Fibroblast of the conjunctiva (primary cell): ENCODE measurements around the gene IBA57.
A peak's percentile ranks its signal among the peaks of the same experiment; 100 is the strongest.

Source experiments
- DNase-seq: peaks from one replicate; pipeline ENCODE4 v3.0.0-alpha.2; 2010; ENCODE audit warnings: low read depth

IBA57 gene

DNA sequence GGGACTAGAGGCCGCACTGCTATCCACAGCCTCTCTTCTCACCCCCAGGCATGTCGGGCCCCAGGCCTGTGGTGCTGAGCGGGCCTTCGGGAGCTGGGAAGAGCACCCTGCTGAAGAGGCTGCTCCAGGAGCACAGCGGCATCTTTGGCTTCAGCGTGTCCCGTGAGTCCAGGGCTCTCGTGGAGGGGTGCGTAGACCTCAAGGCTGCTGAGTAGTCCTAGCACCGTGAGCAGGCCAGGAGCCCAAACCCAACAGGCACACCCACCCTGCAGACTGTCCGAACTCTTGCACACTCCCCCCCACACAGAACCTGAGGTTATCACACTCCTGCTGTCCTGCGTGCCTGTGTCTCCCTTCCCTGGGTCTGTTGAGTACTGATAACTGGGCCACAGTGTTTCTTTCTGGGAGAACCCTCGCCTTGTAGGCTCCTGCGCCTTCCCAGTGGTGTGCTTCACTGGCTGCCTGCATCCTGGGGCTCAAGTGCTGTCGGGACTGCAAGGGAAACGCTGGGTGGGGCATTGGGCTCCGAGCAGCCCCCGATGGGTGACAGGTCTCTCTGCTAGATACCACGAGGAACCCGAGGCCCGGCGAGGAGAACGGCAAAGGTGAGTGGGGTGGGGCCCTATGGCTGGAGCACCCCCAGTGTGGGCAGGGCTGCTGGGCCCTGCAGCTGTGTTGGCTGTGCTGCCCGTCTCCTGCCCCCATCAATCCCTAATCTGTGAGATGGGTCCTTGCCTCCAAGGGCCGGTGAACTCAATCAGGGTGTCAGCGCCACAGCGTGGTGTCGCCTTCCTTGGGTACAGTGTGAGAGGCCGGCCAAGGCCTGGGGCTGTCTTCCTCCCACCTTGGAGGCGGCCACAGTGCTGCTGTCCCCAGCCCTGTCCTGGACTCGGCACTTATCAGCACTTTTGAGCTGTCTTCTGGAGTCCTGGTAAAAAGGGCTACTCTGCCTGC, 19.9 kb upstream of the IBA57 start:
- DNase-seq = no peak

DNA sequence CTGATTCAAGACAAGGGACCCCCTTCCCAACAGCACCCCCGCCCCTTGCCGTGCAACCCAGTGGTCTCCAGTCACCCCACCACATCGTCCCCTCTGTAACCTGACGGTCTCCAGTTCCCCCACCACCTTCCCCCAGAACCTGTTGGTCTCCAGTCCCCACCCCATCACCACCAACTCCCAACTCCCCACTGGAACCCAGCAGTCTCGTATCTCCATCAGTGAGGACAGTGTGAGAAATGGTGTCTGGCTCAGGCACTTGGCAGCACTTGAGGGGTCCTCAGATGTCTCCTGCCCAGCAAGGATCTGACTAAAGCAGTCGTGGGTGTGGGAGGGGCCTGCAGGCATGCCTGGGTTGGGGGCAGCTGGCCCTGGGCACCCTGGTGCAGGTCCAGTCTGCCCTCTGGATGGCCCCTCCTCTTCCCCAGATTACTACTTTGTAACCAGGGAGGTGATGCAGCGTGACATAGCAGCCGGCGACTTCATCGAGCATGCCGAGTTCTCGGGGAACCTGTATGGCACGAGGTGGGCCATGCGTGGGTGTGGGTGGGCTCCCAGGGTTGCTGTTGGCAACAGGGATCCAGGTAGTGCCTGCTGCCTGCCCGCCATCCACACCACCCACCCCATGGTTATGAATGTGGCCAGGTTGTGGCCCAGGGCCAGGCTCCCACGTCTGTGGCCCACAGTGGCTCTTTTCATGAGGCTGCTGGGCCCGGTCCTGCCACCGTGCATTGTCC, 19.0 kb upstream of the IBA57 start:
- no peak for DNase-seq

DNA sequence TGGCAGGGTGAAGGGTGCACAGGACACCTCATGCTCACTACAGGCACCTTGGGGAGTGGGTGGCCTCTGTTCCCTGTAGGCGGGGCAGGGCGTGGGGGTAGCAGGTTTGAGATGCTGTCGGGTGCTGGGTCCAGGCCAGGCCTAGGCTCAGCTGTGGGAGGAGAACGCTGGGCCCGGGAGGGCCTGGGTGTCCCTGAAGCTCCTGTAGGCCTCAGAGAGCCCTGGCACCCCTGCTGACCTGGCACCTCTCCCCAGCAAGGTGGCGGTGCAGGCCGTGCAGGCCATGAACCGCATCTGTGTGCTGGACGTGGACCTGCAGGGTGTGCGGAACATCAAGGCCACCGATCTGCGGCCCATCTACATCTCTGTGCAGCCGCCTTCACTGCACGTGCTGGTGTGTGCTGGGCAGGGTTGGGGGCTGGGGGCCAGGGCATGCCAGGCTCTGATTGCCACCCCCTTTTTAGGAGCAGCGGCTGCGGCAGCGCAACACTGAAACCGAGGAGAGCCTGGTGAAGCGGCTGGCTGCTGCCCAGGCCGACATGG, 18.4 kb upstream of the IBA57 start:
- DNase-seq = no peak

DNA sequence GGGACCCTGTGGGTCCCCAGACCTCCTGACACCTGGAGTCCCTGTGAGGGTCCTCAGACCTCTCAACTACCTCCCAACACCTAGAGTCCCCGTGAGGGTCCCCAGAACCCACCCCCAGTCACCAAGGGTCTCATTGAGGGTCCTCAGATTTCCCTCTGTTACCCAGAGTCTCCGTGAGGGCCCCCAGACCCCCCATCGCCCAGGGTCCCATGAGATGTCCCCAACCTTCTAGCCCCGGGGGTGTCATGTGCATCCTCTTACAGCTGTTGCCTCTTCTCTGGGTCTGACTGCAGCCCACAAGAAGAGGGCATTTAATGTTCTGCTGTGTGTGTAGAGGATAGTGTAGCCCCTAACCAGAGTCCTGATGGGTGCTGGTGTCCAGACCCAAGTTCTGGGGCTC, 17.8 kb upstream of the IBA57 start:
- no peak for DNase-seq

DNA sequence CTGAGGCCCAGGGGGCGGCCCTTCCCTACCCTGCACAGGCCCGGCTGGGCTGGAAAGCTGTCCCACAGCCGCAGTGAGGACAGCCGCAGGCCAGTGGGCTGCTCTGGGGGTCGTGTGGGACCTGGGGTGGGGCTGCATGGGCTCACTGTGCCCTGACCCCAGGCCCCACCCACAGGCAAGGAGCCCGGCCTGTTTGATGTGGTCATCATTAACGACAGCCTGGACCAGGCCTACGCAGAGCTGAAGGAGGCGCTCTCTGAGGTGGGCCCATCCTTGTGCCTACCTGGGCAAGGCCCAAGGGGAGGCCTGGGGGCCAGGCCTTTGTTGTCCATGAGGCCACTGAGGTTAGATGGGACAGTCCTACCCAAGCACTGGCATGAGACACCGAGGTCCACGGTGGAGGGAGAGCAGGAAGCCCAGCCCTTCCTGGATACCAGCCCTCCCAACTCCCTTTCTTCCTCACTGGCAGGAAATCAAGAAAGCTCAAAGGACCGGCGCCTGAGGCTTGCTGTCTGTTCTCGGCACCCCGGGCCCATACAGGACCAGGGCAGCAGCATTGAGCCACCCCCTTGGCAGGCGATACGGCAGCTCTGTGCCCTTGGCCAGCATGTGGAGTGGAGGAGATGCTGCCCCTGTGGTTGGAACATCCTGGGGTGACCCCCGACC, 17.3 kb upstream of the IBA57 start:
- no peak for DNase-seq

DNA sequence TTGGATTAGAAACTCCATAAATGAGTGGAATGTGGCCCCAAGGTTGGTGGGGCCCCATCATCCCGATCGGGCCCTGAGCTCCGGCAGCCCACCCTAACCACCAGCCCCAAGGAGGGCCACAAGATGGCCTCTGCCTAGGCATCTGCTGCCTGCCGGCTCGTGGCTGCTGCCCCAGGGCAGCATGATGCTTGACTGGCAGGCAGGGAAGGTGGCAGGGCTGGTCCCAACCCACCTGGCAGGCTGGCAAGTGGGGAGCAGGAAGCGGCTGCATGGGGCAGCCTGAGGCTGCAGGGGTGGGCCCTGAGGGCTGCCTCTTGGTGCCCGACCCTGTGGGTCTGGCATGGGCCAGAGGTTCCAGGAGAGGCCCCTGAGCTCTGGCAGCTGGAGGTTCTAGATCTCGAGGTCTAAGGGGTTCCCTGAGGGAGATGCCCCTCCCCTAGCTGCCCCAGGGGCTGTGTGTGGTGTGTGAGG, 16.6 kb upstream of the IBA57 start:
- no peak for DNase-seq

DNA sequence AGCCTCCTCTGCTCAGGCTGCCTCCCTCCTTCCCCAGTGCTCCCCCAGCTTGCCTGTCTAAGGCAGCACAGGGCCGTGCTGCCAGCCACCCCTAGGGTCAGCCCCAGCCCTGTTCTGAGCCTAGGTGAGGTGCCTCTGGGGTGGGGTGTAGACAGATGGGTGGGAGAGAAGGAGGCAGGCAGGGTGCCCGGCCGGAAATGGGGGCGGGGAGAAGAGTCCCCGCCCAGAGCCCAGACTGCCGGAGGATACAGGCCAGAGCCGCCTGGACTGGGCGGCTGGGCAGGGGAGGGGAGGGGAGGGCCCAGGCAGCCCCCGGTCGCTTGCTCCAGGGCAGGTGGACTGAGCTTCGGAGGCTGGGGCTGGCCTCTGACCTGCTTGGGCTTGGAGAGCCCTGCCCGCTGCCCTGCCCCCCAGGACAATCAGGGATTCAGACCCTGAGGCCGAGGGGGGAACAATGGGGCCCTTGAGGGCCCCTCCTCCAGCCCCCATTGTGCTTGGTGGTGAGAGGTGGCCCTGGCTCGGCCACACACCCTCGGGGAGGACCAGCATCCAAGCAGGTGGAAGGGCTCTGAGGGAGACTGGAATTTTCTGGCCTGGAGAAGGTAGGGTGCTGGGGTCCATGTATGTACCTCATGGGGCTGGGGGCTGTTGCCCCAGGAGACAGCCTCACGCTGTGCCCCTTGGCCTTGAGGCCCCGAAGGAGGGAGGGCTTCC, 16.0 kb upstream of the IBA57 start, which contains the start of gene GJC2:
Gene GJC2, plus strand, starts transcription at position 525 of the 714 bp plus-strand sequence. CDS start 7,829 bp downstream, outside the sequence.
- no peak for DNase-seq

DNA sequence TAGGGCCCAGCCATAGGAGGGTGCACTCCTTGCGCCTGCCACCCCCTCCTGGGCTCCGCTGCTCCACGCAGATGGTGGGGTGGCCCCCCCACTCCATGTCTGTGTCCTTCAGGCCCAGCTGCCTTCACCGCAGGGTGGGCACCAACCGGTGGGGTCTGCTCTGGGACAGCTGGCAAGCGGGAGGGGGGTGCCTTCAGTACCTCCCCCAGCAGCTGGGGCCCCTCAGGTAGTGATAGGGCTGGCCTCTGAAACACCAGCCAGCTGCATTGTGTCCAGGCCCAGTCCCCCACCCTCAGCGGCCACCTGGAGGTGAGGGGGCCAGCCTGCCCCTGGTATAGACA, 15.5 kb upstream of the IBA57 start:
- no peak for DNase-seq

DNA sequence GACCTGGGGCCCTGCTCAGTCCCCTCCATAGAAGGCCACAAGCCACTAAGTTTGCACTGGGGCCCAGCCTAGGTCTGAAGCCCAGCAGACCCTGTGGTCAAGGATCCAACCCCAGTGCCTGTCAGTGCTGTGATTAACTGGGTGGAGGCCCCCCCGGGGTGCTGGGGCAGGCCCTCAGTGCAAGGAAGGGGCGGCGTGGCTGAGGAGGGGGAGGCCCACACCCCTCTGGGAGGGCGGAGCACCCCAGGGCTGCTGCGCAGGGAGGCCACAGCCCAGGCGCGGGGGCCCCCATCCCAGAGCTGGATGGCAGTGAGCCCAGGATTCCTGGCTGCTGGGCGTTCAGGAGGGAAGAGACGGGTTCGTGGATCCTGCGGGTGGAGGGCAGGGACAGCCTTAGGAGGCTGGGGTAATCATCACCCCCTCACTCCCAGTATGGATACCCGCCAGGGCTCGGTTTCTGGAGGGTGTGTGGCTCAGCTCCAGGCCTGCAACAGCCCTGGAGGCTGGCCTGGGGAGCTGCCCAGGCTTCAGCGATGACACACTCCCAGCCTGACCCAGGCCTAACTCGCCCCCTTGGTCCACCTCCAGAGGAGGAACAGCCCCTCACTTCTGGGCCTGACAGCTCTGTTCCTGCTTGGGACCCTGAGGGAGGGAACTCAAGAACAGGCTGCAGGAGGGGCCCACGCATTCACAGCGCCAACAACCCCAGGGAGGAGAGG, 15.0 kb upstream of the IBA57 start:
- peak; percentile 87 for DNase-seq

DNA sequence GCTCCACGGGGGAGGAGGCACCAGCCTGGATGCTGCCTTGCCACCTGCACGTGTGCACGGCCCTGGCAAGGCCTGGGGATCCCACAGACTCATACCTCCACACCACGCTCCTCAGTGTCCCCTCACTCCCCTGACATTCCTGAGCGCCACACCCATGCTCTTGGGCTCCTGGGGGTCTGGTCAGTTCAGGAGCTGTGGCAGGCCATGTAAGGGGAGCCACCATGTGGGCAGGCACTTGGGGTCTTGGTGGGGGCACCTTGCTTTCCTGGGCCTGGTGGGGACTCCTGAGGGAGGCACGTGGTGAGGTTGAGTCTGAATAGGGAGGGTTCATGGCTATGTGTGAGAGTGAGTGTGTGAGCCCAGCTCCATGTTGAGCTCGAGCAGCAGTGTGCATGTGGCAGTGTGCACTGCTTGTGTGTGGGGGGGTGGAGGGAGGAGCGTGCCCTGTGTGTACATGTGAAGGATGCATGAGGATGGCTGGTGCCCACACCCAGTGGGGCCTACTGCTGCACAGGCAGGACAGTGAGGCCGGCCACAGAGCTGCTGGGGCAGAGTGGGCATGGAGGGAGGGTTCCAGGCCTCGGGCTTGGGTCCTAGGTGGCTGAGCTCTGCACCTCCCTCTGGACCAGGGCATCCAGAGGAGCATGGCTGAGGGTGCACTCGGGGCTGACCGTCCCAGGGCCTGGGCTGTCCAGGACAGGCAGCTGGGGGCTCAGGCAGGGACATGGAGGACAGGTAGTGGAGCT, 14.3 kb upstream of the IBA57 start:
- DNase-seq = no peak

DNA sequence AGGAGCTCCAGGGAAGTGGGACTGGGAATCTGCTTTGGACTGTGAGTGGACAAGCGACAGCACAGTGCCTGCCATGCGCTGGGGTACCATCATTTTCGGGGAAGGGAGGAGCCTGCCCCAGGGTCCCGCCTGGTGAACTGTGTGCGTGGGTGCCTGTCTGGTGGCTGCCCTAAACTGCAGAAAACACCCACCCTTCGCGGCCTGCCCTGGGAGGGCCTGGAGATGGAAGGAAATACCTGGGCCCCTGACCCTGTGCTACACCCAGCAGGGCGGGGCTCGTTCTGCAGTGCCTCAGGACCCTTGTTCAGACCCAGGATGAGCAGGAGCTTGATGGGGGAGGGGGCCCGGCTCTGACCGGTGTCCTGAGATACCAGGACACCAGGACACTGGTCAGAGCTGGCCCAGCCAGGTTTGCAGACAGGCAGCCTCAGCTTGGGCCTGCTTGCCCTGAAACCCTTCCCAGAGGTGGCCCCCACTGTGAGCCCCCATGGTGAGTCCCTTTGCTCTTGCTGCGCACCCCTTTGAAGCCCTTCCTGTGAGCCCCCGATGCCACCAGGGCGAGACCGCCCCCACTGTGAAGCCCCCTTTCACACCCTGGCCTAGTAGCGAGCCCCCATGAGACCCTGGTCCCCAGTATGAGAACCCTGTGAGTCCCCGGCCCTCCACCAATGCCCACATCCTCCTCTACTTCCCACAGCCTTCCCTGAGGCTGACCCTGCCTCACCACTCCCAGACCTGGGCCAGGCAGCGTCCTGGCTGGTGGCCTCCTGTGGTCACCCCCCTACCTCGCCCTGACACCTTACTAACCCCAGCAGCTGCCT, 13.3 kb upstream of the IBA57 start:
- no peak for DNase-seq

DNA sequence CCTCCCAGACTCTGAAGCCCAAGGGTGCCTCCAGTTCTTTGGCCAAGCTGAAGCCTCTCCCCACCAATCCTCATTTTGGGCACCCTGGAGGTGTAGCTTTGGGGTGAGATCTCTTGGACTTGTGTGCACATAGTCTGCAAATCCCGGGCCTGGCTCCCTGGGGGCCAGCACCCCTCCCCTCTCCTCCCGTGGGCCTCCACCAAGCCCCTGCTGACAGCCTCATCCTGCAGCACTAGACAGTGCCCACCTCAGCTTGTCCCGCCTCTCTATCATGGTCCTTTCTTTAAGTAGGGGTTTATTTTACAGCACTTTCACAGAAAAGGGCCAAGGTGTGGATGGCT, 12.7 kb upstream of the IBA57 start:
- no peak for DNase-seq

DNA sequence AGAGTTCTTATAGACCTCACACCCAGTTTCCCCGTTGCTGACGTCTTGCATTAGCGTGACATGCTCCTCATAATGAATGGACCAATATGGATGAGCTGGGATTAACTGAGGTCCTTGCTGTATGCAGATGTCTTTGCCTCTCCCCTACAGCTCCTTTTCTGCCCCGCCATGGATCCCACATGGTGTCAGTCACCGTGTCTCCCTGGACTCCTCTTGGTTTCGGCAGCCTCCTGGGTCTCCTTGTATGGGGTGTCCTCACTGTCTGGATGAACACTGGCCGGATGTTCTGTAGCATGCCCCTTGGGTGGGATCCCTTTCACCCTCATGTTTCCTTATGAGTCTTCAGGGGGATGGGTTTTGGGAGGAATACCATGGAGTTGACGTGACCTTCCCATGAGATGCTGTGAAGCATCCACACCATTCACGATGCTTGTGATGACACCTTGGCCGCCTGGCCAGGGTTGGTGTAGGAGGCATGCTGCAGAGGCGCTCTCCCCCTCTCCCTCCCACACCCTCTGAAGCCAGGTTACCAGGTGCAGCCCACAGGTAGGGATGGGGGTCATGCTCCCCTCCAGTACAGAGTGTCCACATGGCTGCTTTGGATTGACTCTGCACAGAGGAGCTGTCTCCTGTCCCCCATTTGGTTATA, 11.5 kb upstream of the IBA57 start:
- no peak for DNase-seq

DNA sequence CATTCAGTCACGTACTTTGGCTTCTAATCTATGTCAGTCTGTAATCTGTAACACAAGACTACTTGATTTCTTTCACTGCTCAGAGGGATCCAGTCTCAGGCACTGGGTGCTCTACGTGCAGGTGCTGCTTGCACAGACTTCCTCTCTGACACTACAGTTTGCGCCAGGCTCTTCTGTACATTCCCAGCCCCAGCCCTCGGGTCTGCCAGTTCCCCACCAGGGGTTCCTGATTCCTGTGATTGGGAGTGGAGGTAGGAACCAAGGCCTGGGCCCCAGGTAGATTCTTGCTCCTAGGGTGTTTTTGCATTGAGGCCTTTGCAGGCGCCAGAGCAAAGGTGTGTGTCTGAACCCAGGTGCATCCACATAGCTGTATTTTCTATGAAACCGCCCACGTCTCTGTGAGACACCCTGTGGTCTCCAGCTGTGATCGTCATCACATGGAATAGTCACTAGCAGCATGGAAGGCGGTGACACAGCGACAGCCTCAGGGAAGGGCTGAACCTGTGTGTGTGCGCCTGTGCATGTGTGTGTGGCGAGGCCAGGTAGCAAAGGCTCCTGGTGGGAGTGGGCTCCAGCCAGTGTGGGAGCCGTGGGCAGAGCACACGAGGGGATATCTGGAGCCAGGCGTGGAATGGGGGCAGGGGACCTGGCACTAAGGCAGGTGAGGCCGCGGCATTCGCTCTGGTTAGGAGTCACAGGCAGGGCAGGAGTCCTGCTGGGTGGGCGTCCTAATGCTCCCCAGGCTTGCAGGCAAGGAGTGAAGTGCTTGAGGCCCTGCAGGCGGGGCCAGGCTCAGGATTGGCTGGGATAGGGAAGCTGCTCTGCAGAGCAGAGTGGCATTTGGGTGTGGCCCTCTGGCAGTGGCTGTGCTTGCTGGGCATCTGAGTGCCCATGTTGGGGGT, 10.7 kb upstream of the IBA57 start:
- DNase-seq = no peak

DNA sequence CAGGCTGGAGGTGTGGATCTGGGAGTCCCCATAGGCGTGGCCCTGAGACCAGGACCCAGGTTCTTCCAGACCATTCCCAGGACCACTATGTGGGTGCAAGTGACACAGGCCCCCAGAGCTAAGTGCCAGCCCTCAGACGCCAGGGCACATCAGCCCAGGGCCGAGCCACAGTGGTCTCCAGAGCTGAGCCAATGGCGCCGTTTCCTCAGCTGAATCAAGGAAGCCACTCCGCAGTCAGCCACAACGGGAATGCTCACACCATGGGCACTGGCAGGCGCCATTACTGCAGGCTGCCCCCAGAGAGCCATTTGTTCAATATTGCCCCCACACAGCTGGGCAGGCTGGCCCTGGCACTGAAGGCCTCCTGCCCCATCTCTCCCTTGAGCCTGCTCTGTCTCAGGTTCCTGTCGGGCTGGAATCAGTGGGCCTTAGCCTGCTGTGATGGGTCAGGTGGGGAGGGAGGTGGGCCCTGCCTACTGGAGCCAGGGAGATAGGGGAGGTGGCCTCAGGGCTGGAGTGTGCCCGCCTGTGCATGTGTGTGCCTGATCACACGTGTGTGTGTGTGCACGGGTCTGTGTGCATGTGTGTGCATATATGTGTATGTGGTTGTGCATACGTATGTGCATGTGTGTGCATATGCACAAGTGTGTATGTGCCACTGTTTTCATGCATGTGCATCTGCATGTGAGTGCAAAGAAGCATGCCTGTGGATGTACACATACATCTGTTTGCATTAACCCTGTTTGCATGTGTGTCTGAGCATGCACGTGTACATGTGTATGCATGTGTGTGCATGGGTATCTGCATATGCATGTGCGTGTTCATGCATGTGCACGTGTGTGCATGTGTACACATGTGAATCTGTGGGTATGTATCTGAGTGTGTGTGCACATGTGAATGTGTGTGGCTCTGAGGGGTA, 9.7 kb upstream of the IBA57 start:
- no peak for DNase-seq

DNA sequence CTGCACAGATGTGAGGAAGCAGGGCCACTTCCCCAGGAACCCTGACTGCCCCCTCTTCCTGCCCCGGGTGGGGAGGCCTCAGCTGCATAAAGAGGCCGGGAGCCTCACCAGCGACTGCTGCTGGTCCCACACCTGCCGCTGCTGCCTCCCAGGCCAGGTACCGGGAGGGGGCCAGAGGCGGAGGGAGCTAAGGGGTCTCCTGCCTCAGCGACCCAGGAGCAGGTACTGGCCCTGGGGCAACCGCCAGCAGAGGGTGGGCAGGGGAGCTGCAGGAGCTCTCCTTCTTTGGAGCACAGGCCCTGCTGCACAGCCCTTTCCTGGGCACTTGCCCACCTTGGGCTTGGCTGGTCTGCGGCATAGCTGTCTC, 9.1 kb upstream of the IBA57 start:
- no peak for DNase-seq
